ENCODE measurements around the gene AP1S1. TPM values are rescaled to one million over a fixed set of nuclear protein-coding genes. Genes with fewer than 3 reads are reported as not detected.
A peak's percentile ranks its signal among the peaks of the same experiment; 100 is the strongest.

The AP1S1 gene
- total and polyA plus RNA-seq, 2 of the 13 experiments (the other 11 are each of a cell fraction or from before 2014, with no cell fraction given): 57.5 to 68.1 TPM

DNA sequence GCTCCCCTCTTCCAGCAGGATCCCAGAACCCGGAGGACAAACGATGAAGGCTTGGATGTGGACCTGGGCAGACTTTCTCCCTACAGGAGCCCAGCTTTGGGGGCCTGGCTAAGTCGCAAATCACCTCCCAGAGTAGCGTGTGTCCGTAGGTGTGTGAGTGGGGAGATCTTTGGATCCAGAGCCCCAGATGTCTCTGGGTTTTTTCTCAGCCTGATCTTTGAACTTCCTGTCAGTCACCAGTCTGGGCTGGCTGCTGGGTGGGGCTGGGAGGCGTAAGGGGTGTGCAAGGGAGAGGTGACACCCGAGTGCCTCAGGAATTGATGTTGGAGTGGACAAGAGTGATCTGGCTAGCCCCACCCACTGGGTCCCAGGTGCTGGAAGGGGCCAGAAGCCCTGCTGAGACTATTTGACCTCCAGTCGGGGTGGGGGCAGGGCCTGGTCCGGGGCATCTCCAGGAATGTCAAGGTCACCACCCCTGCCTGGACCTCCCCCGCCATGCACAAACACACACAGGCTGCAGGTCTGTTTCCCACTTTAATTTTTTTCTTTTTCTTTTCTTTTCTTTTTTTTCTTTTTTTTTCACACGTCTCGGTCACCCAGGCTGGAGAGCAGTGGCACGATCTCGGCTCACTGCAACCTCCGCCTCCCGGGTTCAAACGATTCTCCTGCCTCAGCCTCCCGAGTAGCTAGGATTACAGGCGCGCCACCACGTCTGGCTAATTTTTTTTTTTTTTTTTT is 46.8 kb downstream of the AP1S1 start, which contains the start of gene MOGAT3 (continued):
- TF ChIP-seq, protein P1, sequence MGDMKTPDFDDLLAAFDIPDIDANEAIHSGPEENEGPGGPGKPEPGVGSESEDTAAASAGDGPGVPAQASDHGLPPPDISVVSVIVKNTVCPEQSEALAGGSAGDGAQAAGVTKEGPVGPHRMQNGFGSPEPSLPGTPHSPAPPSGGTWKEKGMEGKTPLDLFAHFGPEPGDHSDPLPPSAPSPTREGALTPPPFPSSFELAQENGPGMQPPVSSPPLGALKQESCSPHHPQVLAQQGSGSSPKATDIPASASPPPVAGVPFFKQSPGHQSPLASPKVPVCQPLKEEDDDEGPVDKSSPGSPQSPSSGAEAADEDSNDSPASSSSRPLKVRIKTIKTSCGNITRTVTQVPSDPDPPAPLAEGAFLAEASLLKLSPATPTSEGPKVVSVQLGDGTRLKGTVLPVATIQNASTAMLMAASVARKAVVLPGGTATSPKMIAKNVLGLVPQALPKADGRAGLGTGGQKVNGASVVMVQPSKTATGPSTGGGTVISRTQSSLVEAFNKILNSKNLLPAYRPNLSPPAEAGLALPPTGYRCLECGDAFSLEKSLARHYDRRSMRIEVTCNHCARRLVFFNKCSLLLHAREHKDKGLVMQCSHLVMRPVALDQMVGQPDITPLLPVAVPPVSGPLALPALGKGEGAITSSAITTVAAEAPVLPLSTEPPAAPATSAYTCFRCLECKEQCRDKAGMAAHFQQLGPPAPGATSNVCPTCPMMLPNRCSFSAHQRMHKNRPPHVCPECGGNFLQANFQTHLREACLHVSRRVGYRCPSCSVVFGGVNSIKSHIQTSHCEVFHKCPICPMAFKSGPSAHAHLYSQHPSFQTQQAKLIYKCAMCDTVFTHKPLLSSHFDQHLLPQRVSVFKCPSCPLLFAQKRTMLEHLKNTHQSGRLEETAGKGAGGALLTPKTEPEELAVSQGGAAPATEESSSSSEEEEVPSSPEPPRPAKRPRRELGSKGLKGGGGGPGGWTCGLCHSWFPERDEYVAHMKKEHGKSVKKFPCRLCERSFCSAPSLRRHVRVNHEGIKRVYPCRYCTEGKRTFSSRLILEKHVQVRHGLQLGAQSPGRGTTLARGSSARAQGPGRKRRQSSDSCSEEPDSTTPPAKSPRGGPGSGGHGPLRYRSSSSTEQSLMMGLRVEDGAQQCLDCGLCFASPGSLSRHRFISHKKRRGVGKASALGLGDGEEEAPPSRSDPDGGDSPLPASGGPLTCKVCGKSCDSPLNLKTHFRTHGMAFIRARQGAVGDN (CRISPR knock-in tag; IDR thresholded peaks at IDR 0.05): peak; percentile 42; the same call in 1 of the 2 replicates
- no peak for TF ChIP-seq ZNF138 (CRISPR knock-in tag; IDR thresholded peaks at IDR 0.05; ENCODE audit: low read depth)
- peak; percentile 82; the same call in 1 of the 2 replicates for TF ChIP-seq TBX3 (IDR thresholded peaks at IDR 0.05; ENCODE audit: borderline replicate concordance)
- TF ChIP-seq, protein P2, sequence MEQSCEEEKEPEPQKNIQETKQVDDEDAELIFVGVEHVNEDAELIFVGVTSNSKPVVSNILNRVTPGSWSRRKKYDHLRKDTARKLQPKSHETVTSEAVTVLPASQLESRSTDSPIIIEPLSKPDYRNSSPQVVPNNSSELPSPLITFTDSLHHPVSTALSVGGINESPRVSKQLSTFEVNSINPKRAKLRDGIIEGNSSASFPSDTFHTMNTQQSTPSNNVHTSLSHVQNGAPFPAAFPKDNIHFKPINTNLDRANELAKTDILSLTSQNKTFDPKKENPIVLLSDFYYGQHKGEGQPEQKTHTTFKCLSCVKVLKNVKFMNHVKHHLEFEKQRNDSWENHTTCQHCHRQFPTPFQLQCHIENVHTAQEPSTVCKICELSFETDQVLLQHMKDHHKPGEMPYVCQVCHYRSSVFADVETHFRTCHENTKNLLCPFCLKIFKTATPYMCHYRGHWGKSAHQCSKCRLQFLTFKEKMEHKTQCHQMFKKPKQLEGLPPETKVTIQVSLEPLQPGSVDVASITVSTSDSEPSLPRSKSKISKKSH (CRISPR knock-in tag; IDR thresholded peaks at IDR 0.05; ENCODE audit: borderline replicate concordance): peak; percentile 76; the same call in 1 of the 2 replicates
- peak; percentile 38; the same call in 1 of the 2 replicates for TF ChIP-seq ZNF598 (CRISPR knock-in tag; IDR thresholded peaks at IDR 0.05; ENCODE audit: borderline replicate concordance)
- peak; percentile 42; the same call in 1 of the 2 replicates for TF ChIP-seq RFXAP (CRISPR knock-in tag; IDR thresholded peaks at IDR 0.05; ENCODE audit: borderline replicate concordance)
- no peak for TF ChIP-seq MTF1 (CRISPR knock-in tag; IDR thresholded peaks at IDR 0.05)
- TF ChIP-seq ATF7-NPFF (CRISPR knock-in tag; IDR thresholded peaks at IDR 0.05; ENCODE audit: low read depth): peak; percentile 48; the same call in 1 of the 2 replicates
- peak; percentile 29; the same call in 1 of the 2 replicates for TF ChIP-seq MIER2 (CRISPR knock-in tag; IDR thresholded peaks at IDR 0.05)
- no peak for TF ChIP-seq ZNF383 (CRISPR knock-in tag; IDR thresholded peaks at IDR 0.05; ENCODE audit: borderline replicate concordance)
- TF ChIP-seq ZKSCAN1 (IDR thresholded peaks at IDR 0.05; ENCODE audit: low read length): no peak
- peak; percentile 70 for TF ChIP-seq CBX5 (CRISPR knock-in tag; IDR thresholded peaks at IDR 0.05; ENCODE audit: borderline replicate concordance)
- TF ChIP-seq ZNF224 (CRISPR knock-in tag; IDR thresholded peaks at IDR 0.05): 0 out of 2 replicates have a peak, but pooled peaks have one; percentile 78
- peak; percentile 80; the same call in 1 of the 2 replicates for TF ChIP-seq MIER3 (CRISPR knock-in tag; IDR thresholded peaks at IDR 0.05; ENCODE audit: borderline replicate concordance)
- TF ChIP-seq MXI1 (IDR thresholded peaks at IDR 0.05; ENCODE audit: borderline replicate concordance, low read depth, low read length): peak; percentile 60; the same call in 1 of the 3 replicates
- peak; percentile 93 for TF ChIP-seq BCL6 (CRISPR knock-in tag; IDR thresholded peaks at IDR 0.05)
- no peak for TF ChIP-seq ZSCAN9 (CRISPR knock-in tag; IDR thresholded peaks at IDR 0.05; ENCODE audit: borderline replicate concordance)
- no peak for TF ChIP-seq ZNF660 (CRISPR knock-in tag; IDR thresholded peaks at IDR 0.05; ENCODE audit: borderline replicate concordance, low read depth)
- TF ChIP-seq, protein P3, sequence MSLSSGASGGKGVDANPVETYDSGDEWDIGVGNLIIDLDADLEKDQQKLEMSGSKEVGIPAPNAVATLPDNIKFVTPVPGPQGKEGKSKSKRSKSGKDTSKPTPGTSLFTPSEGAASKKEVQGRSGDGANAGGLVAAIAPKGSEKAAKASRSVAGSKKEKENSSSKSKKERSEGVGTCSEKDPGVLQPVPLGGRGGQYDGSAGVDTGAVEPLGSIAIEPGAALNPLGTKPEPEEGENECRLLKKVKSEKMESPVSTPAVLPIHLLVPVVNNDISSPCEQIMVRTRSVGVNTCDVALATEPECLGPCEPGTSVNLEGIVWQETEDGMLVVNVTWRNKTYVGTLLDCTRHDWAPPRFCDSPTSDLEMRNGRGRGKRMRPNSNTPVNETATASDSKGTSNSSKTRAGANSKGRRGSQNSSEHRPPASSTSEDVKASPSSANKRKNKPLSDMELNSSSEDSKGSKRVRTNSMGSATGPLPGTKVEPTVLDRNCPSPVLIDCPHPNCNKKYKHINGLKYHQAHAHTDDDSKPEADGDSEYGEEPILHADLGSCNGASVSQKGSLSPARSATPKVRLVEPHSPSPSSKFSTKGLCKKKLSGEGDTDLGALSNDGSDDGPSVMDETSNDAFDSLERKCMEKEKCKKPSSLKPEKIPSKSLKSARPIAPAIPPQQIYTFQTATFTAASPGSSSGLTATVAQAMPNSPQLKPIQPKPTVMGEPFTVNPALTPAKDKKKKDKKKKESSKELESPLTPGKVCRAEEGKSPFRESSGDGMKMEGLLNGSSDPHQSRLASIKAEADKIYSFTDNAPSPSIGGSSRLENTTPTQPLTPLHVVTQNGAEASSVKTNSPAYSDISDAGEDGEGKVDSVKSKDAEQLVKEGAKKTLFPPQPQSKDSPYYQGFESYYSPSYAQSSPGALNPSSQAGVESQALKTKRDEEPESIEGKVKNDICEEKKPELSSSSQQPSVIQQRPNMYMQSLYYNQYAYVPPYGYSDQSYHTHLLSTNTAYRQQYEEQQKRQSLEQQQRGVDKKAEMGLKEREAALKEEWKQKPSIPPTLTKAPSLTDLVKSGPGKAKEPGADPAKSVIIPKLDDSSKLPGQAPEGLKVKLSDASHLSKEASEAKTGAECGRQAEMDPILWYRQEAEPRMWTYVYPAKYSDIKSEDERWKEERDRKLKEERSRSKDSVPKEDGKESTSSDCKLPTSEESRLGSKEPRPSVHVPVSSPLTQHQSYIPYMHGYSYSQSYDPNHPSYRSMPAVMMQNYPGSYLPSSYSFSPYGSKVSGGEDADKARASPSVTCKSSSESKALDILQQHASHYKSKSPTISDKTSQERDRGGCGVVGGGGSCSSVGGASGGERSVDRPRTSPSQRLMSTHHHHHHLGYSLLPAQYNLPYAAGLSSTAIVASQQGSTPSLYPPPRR (CRISPR knock-in tag; IDR thresholded peaks at IDR 0.05; ENCODE audit: borderline replicate concordance): peak; percentile 91

All from HepG2 (cell line).